Fibroblast of skin of left biceps (primary cell): Measurements from ENCODE around the gene NKX1-2.
A peak's percentile ranks its signal among the peaks of the same experiment; 100 is the strongest.

Source experiments
- DNase-seq, 2 experiments: peaks; one replicate each; pipeline ENCODE4 v3.0.0-alpha.2; 2013; ENCODE audit warnings: low read depth in 2 of 2

NKX1-2 gene

GRCh38 chr10:124415210-124415609 is 34.6 kb downstream of the NKX1-2 start:
- no peak for DNase-seq

DNA sequence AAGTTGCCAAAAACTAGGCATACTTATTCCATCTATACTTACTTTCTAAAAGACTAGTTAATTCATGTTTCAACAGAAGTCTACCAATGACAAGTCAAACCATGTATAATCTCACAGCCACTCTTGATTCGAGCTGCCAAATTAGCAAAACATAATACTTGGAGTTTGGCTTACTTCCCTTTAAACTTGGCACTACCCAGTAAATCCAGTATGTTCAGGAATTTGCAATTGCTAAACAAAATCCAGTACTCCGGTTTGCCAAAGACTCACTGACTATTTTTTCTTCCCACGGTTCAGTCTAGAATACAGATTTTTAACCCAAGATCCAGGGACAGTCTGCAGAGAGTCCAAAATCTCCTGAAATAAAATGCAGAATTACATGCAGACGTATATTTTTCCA is 35.8 kb downstream of the NKX1-2 start:
- DNase-seq, result no peak

DNA sequence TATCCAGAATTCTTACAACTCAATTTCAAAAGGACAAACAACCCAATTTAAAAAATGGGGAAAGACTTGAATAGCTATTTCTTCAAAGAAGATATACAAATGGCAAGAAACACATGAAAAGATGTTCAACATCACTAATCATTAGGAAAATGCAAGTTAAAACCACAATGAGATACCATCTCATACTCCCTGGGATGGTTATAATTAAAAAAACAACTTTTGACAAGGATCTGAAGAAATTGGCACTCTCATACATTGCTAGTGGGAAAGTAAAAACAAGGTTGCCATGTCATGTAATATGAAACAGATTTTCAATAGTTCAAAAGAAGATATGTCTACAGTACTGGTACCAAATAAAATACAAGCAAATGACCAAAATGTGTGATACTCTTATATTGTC is 40.1 kb downstream of the NKX1-2 start:
- no peak for DNase-seq

- no peak for DNase-seq
Measured at GRCh38 chr10:124408357-124408756, 41.5 kb downstream of the NKX1-2 start.

DNA sequence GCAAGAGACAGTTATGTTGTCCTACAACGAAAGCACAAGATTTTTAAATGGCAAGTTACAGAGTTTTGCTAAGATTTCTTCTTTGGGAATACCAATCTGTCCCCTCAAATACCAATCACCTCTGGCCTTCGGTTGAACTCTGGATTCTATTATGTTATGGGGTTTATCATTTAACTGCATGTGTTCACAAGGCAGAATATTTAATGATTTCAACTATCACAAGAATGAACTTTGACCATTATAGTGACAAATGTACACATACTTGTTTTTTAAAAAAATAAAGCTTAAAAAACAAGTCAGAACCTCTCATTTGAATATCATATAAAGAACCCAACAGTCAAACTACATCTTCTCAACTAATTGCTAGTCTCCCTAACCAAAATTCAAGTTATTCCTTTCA is 42.4 kb downstream of the NKX1-2 start:
- DNase-seq, result no peak

DNA sequence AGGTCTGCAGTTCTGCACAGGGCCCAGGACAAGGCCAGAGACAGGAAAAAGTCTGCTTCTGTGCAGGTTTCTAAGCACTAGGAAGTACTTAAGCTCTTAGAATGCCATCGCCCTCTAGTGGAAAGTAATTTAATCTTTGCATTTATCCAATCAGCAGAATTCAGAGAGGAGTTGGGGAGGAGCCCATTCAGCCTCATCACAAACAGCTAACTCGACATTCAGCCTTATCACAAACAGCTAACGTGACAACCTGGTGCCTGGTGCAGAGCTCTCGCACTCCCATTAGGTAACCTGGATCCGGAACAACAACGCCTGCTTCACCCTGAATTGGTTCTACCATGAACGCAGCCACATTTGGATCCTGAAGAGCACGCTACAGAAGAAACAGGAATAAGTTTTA is 46.3 kb downstream of the NKX1-2 start:
- DNase-seq, result peak; percentile 34 to 41

DNA sequence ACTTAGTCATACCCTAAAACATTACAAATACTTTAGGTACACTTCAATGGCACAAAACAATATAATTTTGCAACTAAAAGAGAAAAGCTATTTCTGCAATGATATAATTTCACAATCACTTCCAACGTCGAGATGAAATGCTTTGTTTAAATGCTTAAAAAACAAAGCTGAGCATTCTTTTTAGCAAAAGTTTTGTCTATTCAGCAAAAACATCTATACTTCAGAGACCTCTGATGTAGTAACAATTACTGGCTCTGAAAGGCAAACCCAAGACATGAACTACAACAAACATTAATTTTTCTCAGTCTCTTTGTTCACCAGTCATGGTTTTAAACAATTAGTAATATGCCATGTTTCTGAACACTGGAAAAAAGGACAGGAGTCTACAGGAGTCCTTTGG is 47.6 kb downstream of the NKX1-2 start:
- no peak for DNase-seq

DNA sequence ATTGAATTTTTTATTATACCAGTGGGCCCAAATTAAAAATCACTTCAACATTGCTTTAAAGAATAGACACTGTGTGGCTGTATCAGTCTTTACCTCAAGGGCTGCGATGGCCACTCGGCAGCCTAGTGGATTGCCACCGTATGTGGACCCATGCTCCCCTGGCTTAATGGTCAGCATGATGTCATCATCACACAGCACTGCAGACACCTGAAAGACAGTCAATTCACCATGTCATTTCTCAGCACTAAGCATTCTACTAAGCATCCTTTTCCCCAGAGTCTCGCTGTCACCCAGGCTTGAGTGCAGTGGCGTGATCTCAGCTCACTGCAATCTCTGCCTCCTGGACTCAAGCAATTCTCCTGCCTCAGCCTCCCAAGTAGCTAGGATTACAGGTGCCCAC is 48.2 kb downstream of the NKX1-2 start:
- no peak for DNase-seq
